ENCODE data around the gene LRCH1.

GRCh38 chr13:46728777-46729176 lies 175.8 kb downstream of the LRCH1 start:
- TF ChIP-seq POLR2AphosphoS5 (IDR thresholded peaks at IDR 0.05): no peak
- TF ChIP-seq EP300 (IDR thresholded peaks at IDR 0.05): no peak
- TF ChIP-seq, protein P1, sequence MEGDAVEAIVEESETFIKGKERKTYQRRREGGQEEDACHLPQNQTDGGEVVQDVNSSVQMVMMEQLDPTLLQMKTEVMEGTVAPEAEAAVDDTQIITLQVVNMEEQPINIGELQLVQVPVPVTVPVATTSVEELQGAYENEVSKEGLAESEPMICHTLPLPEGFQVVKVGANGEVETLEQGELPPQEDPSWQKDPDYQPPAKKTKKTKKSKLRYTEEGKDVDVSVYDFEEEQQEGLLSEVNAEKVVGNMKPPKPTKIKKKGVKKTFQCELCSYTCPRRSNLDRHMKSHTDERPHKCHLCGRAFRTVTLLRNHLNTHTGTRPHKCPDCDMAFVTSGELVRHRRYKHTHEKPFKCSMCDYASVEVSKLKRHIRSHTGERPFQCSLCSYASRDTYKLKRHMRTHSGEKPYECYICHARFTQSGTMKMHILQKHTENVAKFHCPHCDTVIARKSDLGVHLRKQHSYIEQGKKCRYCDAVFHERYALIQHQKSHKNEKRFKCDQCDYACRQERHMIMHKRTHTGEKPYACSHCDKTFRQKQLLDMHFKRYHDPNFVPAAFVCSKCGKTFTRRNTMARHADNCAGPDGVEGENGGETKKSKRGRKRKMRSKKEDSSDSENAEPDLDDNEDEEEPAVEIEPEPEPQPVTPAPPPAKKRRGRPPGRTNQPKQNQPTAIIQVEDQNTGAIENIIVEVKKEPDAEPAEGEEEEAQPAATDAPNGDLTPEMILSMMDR (IDR thresholded peaks at IDR 0.05): no peak
- no peak for TF ChIP-seq POLR2A (IDR thresholded peaks at IDR 0.05)
